Thymus (tissue), 11 donors: ENCODE results near the gene C17orf50. TPM values are rescaled to one million over a fixed set of nuclear protein-coding genes. Genes with fewer than 3 reads are reported as not detected.

Experiments
- DNase-seq, 9 donors: peaks; one replicate each; pipeline ENCODE4 v3.0.0-alpha.2; 2013; ENCODE audit warnings: low spot score in 9 of 9, low read depth in 6 of 9, missing footprints in 1 of 9
- H3K27ac ChIP-seq, 2 donors: one replicate each; pipeline ENCODE4 v1.5.1; 2013; ENCODE audit warnings: control low read depth in 1 of 2, low read depth in 1 of 2, low read length in 1 of 2, mild to moderate bottlenecking in 1 of 2, moderate library complexity in 1 of 2
- H3K27me3 ChIP-seq, 2 donors: one replicate each; pipeline ENCODE4 v1.5.1; 2013; ENCODE audit warnings: low read length in 1 of 2; ENCODE audit not compliant: control insufficient read depth in 2 of 2, insufficient read depth in 1 of 2
- H3K36me3 ChIP-seq, 2 donors: one replicate each; pipeline ENCODE4 v1.5.1; 2013; ENCODE audit warnings: low read length in 1 of 2, mild to moderate bottlenecking in 1 of 2, moderate library complexity in 1 of 2; ENCODE audit not compliant: control insufficient read depth in 2 of 2, insufficient read depth in 2 of 2
- H3K4me1 ChIP-seq, 2 donors: one replicate each; pipeline ENCODE4 v1.5.1; 2013; ENCODE audit warnings: low read length in 2 of 2; ENCODE audit not compliant: control insufficient read depth in 2 of 2, insufficient read depth in 2 of 2
- H3K4me3 ChIP-seq, 2 donors: one replicate each; pipeline ENCODE4 v1.5.1; 2013; ENCODE audit warnings: low read length in 2 of 2, control low read depth in 1 of 2, mild to moderate bottlenecking in 1 of 2
- H3K9me3 ChIP-seq, 2 donors: one replicate each; pipeline ENCODE4 v1.5.1; 2013; ENCODE audit warnings: low read length in 1 of 2, mild to moderate bottlenecking in 1 of 2; ENCODE audit not compliant: control insufficient read depth in 2 of 2, insufficient read depth in 1 of 2
- WGBS: extraction: QIAGEN DNeasy Blood & Tissue Kit; methylation state at CpG from one replicate; pipeline ENCODE4 v1.1.7; 2013; 5-methylcytosine and 5-hydroxymethylcytosine counted together
- polyA plus RNA-seq: library from polyadenylated mRNA; stranded (reverse); fragments of 200-250 nt; gene quantifications from one replicate; pipeline ENCODE4 v1.2.3, GENCODE V29; 2013
- total RNA-seq: library from RNA; stranded (reverse); fragments of 120-200 nt; gene quantifications from one replicate; pipeline ENCODE4 v1.2.4, GENCODE V29; 2013
- donor health status: healthy.

The C17orf50 gene
- total and polyA plus RNA-seq, 2 donors = 0.09 to 0.14 TPM

- H3K9me3 ChIP-seq = peaks cover 0 to 1% of the 10 kb centered on the region in 2 donors
- peaks cover 0 to 4% of the 10 kb centered on the region in 2 donors for H3K27me3 ChIP-seq
- DNase-seq = no peak
- 94% methylated on average over 2 of the region's 2 CpGs for WGBS
- no peak overlapping the region for H3K4me3 ChIP-seq
- no peaks in the 10 kb centered on the region for H3K36me3 ChIP-seq
- peaks cover 17 to 26% of the 10 kb centered on the region in 2 donors for H3K4me1 ChIP-seq
- H3K27ac ChIP-seq = no peak overlapping the region
Measured at GRCh38 chr17:35768797-35769196, 8.1 kb downstream of the C17orf50 start.

- no peak overlapping the region for H3K4me3 ChIP-seq
- peaks cover 13 to 24% of the 10 kb centered on the region in 2 donors for H3K4me1 ChIP-seq
- no peak overlapping the region for H3K27ac ChIP-seq
- H3K36me3 ChIP-seq = no peaks in the 10 kb centered on the region
- peaks cover 0 to 1% of the 10 kb centered on the region in 2 donors for H3K9me3 ChIP-seq
- WGBS = 99% methylated on average over 48 of the region's 48 CpGs
- no peak for DNase-seq
- peaks cover 0 to 4% of the 10 kb centered on the region in 2 donors for H3K27me3 ChIP-seq
Measured at GRCh38 chr17:35769895-35770486, 9.3 kb downstream of the C17orf50 start.

DNA sequence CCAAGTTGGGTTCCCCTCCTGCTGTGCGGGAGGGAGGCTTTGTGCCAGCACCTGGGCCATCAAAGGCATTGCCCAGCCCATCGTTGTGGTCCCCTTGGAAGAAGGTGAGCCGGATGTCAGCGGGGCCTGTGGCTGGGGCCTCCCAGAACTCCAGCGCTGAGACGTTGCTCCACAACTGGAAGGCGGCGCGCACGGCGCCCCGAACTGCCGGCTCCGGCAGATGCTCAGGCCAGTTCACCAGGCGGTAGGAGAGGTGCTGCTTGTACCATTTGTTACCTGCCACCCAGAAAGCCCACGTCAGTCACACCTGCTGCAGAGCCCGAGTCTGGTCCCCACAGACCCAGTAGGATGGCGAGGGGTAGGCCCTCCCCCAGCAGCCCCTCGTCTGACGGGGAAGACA, 12.4 kb downstream of the C17orf50 start:
- no peaks in the 10 kb centered on the region for H3K36me3 ChIP-seq
- peaks cover 0 to 2% of the 10 kb centered on the region in 2 donors for H3K27me3 ChIP-seq
- WGBS = 44% methylated on average over 20 of the region's 20 CpGs
- no peak for DNase-seq
- H3K27ac ChIP-seq = no peak overlapping the region
- H3K4me3 ChIP-seq = no peak overlapping the region
- peaks cover 9 to 20% of the 10 kb centered on the region in 2 donors for H3K4me1 ChIP-seq
- H3K9me3 ChIP-seq = peaks cover 0 to 1% of the 10 kb centered on the region in 2 donors

DNA sequence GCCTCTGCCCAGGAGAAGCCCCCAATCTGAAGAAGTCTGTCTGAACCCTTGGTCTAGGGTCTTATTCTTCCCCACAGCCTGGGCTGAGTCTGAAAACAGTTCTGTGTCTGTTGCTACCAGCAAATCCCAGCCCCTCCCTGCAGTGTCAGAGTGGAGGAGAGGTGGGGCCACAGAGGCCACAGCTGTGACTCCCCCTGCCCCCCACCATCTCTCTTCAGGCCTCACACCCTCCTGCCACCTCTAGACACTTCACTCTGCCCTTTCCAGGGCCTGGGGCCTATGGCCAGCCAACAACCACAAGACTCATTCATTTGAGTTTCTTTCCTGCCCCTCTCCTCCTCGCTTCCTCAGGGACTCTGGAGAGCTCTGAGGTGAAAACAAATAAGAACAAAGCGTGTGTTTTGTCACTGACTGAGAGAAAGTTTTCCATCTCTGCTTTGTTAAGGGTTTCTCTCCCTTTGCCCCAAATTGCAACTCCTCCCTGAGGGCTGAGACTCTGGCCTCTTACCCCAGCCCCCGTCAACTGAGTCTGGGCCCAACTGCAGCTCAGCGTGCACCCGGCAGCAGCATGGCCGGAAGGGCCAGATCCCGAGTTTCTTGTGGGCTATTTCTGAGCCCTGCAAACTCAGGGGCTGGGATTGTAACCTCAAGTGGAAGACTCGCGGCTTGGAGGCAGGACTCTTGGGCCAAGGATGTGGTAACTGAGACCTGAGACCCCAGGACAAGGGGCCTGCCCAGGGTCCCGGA, 13.2 kb downstream of the C17orf50 start:
- H3K27me3 ChIP-seq = peaks cover 0 to 2% of the 10 kb centered on the region in 2 donors
- peak overlapping the region in 1 of 2 donors; percentile 31 for H3K27ac ChIP-seq
- H3K9me3 ChIP-seq = peaks cover 0 to 1% of the 10 kb centered on the region in 2 donors
- 87% methylated on average over 10 of the region's 10 CpGs for WGBS
- H3K36me3 ChIP-seq = no peaks in the 10 kb centered on the region
- DNase-seq = peak in 1 of 9 donors; percentile 29
- H3K4me3 ChIP-seq = no peak overlapping the region
- H3K4me1 ChIP-seq = peaks cover 9 to 20% of the 10 kb centered on the region in 2 donors

- Histone ChIP-seq H3K27ac (no peak overlapping the region), H3K4me3 (no peak overlapping the region)
Measured at GRCh38 chr17:35774499-35774898, 13.8 kb downstream of the C17orf50 start.

DNA sequence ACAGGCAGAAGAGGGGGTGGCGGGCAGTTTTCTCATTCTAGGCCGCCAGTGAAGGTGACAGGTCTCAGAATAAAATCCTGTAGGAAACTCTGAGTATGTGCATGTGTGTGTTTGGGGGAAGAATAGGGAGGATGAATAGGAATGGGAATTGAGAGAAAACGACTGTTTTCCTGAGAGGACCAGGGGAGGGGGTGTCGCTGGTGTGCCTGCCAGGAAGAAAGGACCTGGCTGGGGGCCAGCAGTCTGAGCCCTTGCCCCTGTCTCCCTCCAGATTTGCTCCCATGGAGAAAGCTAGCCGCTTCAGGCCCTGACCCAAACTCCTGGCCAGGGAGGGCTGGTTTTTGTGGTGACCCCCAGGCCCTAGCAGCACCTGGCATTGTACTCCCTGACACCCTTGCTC, 14.4 kb downstream of the C17orf50 start:
- peaks cover 9 to 20% of the 10 kb centered on the region in 2 donors for H3K4me1 ChIP-seq
- no peaks in the 10 kb centered on the region for H3K9me3 ChIP-seq
- no peaks in the 10 kb centered on the region for H3K36me3 ChIP-seq
- WGBS = 94% methylated on average over 5 of the region's 5 CpGs
- H3K27me3 ChIP-seq = peaks cover 0 to 2% of the 10 kb centered on the region in 2 donors
- no peak overlapping the region for H3K27ac ChIP-seq
- no peak for DNase-seq
- H3K4me3 ChIP-seq = no peak overlapping the region

More at GRCh38 chr17:35774499-35774898, 13.8 kb downstream of the C17orf50 start:
- H3K4me1 ChIP-seq = peaks cover 9 to 20% of the 10 kb centered on the region in 2 donors
- no peaks in the 10 kb centered on the region for H3K36me3 ChIP-seq
- peaks cover 0 to 1% of the 10 kb centered on the region in 2 donors for H3K9me3 ChIP-seq
- peaks cover 0 to 2% of the 10 kb centered on the region in 2 donors for H3K27me3 ChIP-seq
- DNase-seq = no peak
- WGBS = 95% methylated on average over 5 of the region's 5 CpGs

- Histone ChIP-seq H3K4me1 (peaks cover 9 to 20% of the 10 kb centered on the region in 2 donors), H3K4me3 (no peak overlapping the region)
Measured at GRCh38 chr17:35775583-35775982, 14.9 kb downstream of the C17orf50 start.

GRCh38 chr17:35778641-35779196, 18.0 kb downstream of the C17orf50 start:
- Histone ChIP-seq H3K4me3 (no peak overlapping the region), H3K9me3 (no peaks in the 10 kb centered on the region), H3K27ac (no peak overlapping the region), H3K4me1 (peaks cover under 1 to 8% of the 10 kb centered on the region in 2 donors), H3K27me3 (no peaks in the 10 kb centered on the region), H3K36me3 (no peaks in the 10 kb centered on the region)
- no peak for DNase-seq
- 98% methylated on average over 16 of the region's 16 CpGs for WGBS

More at GRCh38 chr17:35775583-35775982, 14.9 kb downstream of the C17orf50 start:
- Histone ChIP-seq H3K27me3 (peaks cover 0 to 2% of the 10 kb centered on the region in 2 donors), H3K36me3 (no peaks in the 10 kb centered on the region), H3K9me3 (no peaks in the 10 kb centered on the region), H3K27ac (no peak overlapping the region)
- WGBS = 38% methylated on average over 6 of the region's 6 CpGs
- no peak for DNase-seq

DNA sequence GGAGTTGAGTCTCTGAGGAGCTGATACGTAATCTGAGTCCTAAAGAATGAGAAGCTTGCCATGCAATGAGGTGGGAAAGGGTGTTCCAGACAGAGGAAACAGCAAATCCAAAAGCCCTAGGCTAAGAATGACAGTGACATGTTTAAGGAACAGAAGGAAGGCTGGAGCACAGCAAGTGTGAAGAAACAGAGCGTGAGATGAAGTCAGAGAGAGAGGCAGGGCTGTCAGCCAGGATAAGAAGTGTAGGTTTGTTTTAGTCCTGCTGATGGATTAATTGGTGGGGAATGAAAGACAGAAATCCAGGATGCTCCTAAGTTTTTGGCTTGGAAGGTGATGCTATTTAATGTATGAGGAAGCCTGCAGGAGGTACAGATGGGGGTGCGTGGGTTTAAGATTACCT, 20.3 kb downstream of the C17orf50 start:
- Histone ChIP-seq H3K9me3 (no peaks in the 10 kb centered on the region), H3K4me3 (no peak overlapping the region), H3K4me1 (peaks cover 0 to 3% of the 10 kb centered on the region in 2 donors), H3K27me3 (no peaks in the 10 kb centered on the region), H3K36me3 (no peaks in the 10 kb centered on the region), H3K27ac (no peak overlapping the region)
- DNase-seq = no peak
- WGBS = 94% methylated on average over 3 of the region's 3 CpGs
